DOHH2 (cell line): Measurements from ENCODE around the gene STARD4.

ENCODE experiments used
- H3F3A ChIP-seq: fragments of 200-600 bp; sonication (generic), shearing (Covaris generic); 2 replicates; pipeline ENCODE4 v1.6.0; 2016; ENCODE audit warnings: antibody characterized with exemption, mild to moderate bottlenecking; ENCODE audit not compliant: control insufficient read depth, insufficient read depth
- H3K27ac ChIP-seq: fragments of 200-600 bp; sonication (generic); 2 replicates; pipeline ENCODE4 v1.5.1; 2014; ENCODE audit warnings: low read depth, mild to moderate bottlenecking, low read length, moderate library complexity
- H3K27me3 ChIP-seq: fragments of 200-600 bp; sonication (generic); 2 replicates; pipeline ENCODE4 v1.6.1; 2014; ENCODE audit warnings: mild to moderate bottlenecking, low read length, mixed read lengths; ENCODE audit not compliant: control insufficient read depth
- H3K36me3 ChIP-seq: fragments of 200-600 bp; sonication (generic); 2 replicates; pipeline ENCODE4 v1.6.1; 2014; ENCODE audit warnings: mild to moderate bottlenecking, low read length, moderate library complexity, mixed read lengths; ENCODE audit not compliant: control insufficient read depth
- H3K4me1 ChIP-seq: fragments of 200-600 bp; sonication (generic); 2 replicates; pipeline ENCODE4 v1.6.1; 2014; ENCODE audit warnings: mild to moderate bottlenecking, low read length, mixed read lengths; ENCODE audit not compliant: control insufficient read depth
- H3K4me2 ChIP-seq: fragments of 200-600 bp; sonication (generic); 2 replicates; pipeline ENCODE4 v1.6.0; 2014; ENCODE audit warnings: mild to moderate bottlenecking, low read length, moderate library complexity
- H3K4me3 ChIP-seq: fragments of 200-600 bp; sonication (generic); 2 replicates; pipeline ENCODE4 v1.5.1; 2014; ENCODE audit warnings: mild to moderate bottlenecking, low read length, mixed read lengths
- H3K79me2 ChIP-seq: fragments of 200-600 bp; sonication (generic); 2 replicates; pipeline ENCODE4 v1.6.1; 2014; ENCODE audit warnings: mild to moderate bottlenecking, low read length, mixed read lengths; ENCODE audit not compliant: control insufficient read depth
- H3K9me2 ChIP-seq: fragments of 200-600 bp; sonication (generic); replicated peaks from 2 replicates; pipeline ENCODE4 v1.6.1; 2014; ENCODE audit warnings: mild to moderate bottlenecking, low read length, mixed read lengths; ENCODE audit not compliant: control insufficient read depth
- H3K9me3 ChIP-seq: fragments of 200-600 bp; sonication (generic); 2 replicates; pipeline ENCODE4 v1.6.1; 2014; ENCODE audit warnings: antibody characterized with exemption, low read length, mixed read lengths; ENCODE audit not compliant: control insufficient read depth, insufficient read depth
- H4K20me1 ChIP-seq: fragments of 200-600 bp; sonication (generic); 2 replicates; pipeline ENCODE4 v1.6.0; 2014; ENCODE audit warnings: low read depth, mild to moderate bottlenecking, antibody characterized with exemption, low read length, moderate library complexity; ENCODE audit not compliant: control insufficient read depth, insufficient read depth
- EZH2phosphoT487 ChIP-seq: fragments of 200-600 bp; sonication (generic); IDR thresholded peaks from 2 replicates; pipeline ENCODE4 v1.6.1; 2017; ENCODE audit warnings: borderline replicate concordance, mild to moderate bottlenecking, antibody characterized with exemption, low read length, moderate library complexity, mixed read lengths
- TF ChIP-seq, protein P1 (sequence below): fragments of 200-600 bp; sonication (generic); IDR thresholded peaks from one replicate; pipeline ENCODE4 v1.5.1; 2014; ENCODE audit warnings: antibody characterized with exemption, mild to moderate bottlenecking, low read depth, low read length; ENCODE audit not compliant: poor library complexity, severe bottlenecking

STARD4 gene

DNA sequence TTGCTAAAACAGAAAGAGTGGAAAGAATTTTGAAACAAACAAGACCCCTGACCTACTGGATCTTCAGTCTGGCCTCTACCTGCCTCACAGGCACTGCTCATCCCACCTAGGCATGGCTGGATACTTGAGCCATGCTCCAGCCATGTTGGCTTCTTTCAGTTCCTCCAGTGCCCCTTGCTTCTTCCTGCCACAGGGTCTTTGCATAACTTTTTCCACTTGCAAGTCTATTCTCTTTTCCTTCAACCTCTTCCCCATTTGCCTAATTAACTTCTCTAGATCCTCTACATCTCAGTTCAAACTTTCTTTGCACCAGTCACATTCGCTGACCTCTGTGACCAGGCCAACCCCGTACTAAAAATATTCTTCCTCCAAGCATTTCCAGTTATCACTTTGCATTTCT, 50.4 kb downstream of the STARD4 start:
- Histone ChIP-seq H3K36me3 (no peaks in the 10 kb centered on the region), H3K4me3 (no peak overlapping the region), H3K9me3 (no peaks in the 10 kb centered on the region), H3K9me2 (no peaks in the 10 kb centered on the region), H3K27me3 (no peaks in the 10 kb centered on the region), H4K20me1 (no peaks in the 10 kb centered on the region), H3F3A (no peaks in the 10 kb centered on the region), H3K79me2 (no peaks in the 10 kb centered on the region), H3K4me2 (no peak overlapping the region), H3K4me1 (no peaks in the 10 kb centered on the region), H3K27ac (no peak overlapping the region)
- TF ChIP-seq EZH2phosphoT487, result no peak
- TF ChIP-seq, protein P1, sequence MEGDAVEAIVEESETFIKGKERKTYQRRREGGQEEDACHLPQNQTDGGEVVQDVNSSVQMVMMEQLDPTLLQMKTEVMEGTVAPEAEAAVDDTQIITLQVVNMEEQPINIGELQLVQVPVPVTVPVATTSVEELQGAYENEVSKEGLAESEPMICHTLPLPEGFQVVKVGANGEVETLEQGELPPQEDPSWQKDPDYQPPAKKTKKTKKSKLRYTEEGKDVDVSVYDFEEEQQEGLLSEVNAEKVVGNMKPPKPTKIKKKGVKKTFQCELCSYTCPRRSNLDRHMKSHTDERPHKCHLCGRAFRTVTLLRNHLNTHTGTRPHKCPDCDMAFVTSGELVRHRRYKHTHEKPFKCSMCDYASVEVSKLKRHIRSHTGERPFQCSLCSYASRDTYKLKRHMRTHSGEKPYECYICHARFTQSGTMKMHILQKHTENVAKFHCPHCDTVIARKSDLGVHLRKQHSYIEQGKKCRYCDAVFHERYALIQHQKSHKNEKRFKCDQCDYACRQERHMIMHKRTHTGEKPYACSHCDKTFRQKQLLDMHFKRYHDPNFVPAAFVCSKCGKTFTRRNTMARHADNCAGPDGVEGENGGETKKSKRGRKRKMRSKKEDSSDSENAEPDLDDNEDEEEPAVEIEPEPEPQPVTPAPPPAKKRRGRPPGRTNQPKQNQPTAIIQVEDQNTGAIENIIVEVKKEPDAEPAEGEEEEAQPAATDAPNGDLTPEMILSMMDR, result no peak

DNA sequence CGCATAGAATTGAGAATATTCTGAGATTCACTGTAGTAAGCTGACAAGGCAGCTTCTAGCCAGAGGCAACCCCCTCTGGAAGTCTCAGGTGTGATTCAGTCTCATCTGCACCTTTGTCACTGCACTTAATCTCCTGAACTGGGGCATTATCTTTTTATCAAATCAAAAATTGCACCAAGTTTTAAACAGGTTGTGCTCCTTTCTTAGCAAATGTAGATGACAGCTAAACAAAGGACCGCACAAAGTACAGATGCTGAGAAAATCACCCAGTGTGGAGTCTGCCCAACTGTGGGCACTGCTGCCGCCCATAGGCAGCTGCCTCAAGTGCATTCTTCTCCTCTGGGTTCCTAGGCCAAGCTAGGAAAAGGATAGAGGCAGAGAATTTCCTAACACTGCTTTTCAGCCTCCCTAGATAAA, 51.1 kb downstream of the STARD4 start:
- Histone ChIP-seq H4K20me1 (no peaks in the 10 kb centered on the region), H3K4me1 (no peaks in the 10 kb centered on the region), H3K9me3 (no peaks in the 10 kb centered on the region), H3F3A (no peaks in the 10 kb centered on the region), H3K9me2 (no peaks in the 10 kb centered on the region), H3K36me3 (no peaks in the 10 kb centered on the region), H3K27me3 (no peaks in the 10 kb centered on the region), H3K4me3 (no peak overlapping the region), H3K79me2 (no peaks in the 10 kb centered on the region), H3K27ac (no peak overlapping the region), H3K4me2 (no peak overlapping the region)
- TF ChIP-seq EZH2phosphoT487, result no peak
- TF ChIP-seq, protein P1, result no peak

DNA sequence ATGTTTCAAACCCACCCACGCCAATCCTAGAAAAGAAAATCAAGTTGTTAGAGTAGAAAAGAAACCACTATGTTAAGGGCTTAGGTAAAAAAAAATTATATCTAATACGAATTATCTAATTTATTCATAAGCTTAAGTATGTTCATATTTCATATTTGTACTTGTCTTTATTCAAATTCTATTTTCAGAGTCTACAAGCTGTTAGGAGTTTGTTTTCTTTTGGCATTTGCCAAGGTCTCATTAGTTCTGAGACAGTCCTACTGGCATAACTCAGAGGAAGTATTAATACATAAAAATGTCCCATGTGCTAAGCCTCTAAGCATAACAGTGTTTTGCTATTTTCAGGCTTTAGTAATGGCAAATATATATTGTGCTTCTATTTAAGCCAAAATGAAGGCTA, 57.6 kb downstream of the STARD4 start:
- Histone ChIP-seq H3K9me2 (no peaks in the 10 kb centered on the region), H3K4me3 (no peak overlapping the region), H3F3A (no peaks in the 10 kb centered on the region), H3K4me2 (no peak overlapping the region), H4K20me1 (no peaks in the 10 kb centered on the region), H3K27ac (no peak overlapping the region), H3K79me2 (no peaks in the 10 kb centered on the region), H3K9me3 (no peaks in the 10 kb centered on the region), H3K4me1 (no peaks in the 10 kb centered on the region), H3K36me3 (no peaks in the 10 kb centered on the region), H3K27me3 (no peaks in the 10 kb centered on the region)
- TF ChIP-seq EZH2phosphoT487, result no peak
- TF ChIP-seq, protein P1, result no peak

DNA sequence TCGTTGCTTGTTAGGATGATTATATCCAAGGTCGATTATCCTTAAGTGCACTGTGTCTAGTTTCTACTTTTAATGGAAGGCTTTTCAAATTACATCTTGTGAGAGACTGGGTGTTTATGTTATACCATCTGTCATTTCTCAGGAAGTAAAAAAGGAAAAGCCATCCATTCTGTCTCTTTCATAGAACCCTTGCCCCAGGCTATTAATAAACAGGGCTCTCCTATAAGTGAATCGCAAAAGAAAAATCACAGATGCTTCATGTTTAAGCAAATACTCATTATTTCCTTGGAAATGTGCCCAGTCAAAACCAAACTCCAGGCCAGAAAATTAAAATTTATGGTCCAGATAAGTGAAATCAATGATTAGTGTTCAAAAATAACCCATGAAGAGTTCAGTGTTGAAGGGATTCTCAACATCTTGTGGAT, 58.1 kb downstream of the STARD4 start:
- Histone ChIP-seq H3F3A (no peaks in the 10 kb centered on the region), H3K4me2 (no peak overlapping the region), H3K4me3 (no peak overlapping the region), H3K9me3 (no peaks in the 10 kb centered on the region), H4K20me1 (no peaks in the 10 kb centered on the region), H3K36me3 (no peaks in the 10 kb centered on the region), H3K9me2 (no peaks in the 10 kb centered on the region), H3K79me2 (no peaks in the 10 kb centered on the region), H3K27ac (no peak overlapping the region), H3K27me3 (no peaks in the 10 kb centered on the region), H3K4me1 (no peaks in the 10 kb centered on the region)
- TF ChIP-seq, protein P1, result no peak
- TF ChIP-seq EZH2phosphoT487, result no peak
